Stomach (tissue), 9 donors: ENCODE results near the gene ZPR1. TPM values are rescaled to one million over a fixed set of nuclear protein-coding genes. Genes with fewer than 3 reads are reported as not detected.

Source experiments
- DNase-seq, 2 donors: peaks; one replicate each; pipeline versions ENCODE4 v3.0.0 to v3.0.0-alpha.2; 2013 to 2019
- H3K27ac ChIP-seq, 5 donors: fragments of 200-600 bp in 4 of 5; sonication (generic) in 4 of 5; one replicate each; pipeline ENCODE4 v1.5.1; 2013 to 2019; ENCODE audit warnings: mild to moderate bottlenecking in 1 of 5, moderate library complexity in 1 of 5
- H3K27me3 ChIP-seq, 3 donors: fragments of 200-600 bp; sonication (generic); one replicate each; pipeline ENCODE4 v1.5.1; 2017 to 2019; ENCODE audit warnings: mixed run types in 1 of 3
- H3K36me3 ChIP-seq, 4 donors: fragments of 200-600 bp; sonication (generic); 1 replicate in 3 of 4; 2 replicates in 1 of 4; pipeline ENCODE4 v1.5.1; 2016 to 2019
- H3K4me1 ChIP-seq, 4 donors: fragments of 200-600 bp; sonication (generic); one replicate each; pipeline ENCODE4 v1.5.1; 2016 to 2019
- H3K4me3 ChIP-seq, 4 donors: fragments of 200-600 bp; sonication (generic) in 3 of 4; one replicate each; pipeline ENCODE4 v1.5.1; 2016 to 2019; ENCODE audit warnings: mild to moderate bottlenecking in 1 of 4
- H3K9me3 ChIP-seq, 4 donors: fragments of 200-600 bp; sonication (generic); one replicate each; pipeline ENCODE4 v1.5.1; 2016 to 2019
- CTCF ChIP-seq, 7 experiments: fragments of 450-650 bp in 4 of 7; fragments of 200-600 bp in 3 of 7; sonication (generic) in 3 of 7; IDR thresholded peaks; one replicate each; pipeline ENCODE4 v1.5.1; 2016 to 2019; ENCODE audit warnings: antibody characterized with exemption in 7 of 7, control low read depth in 2 of 7, mild to moderate bottlenecking in 1 of 7
- EP300 ChIP-seq: sonication (generic); formaldehyde crosslinking; IDR thresholded peaks from one replicate; pipeline ENCODE4 v1.6.1; 2017; ENCODE audit warnings: antibody characterized with exemption
- POLR2A ChIP-seq, 4 donors: fragments of 450-650 bp; IDR thresholded peaks; one replicate each; pipeline ENCODE4 v1.6.1; 2016; ENCODE audit warnings: antibody characterized with exemption in 4 of 4, control low read depth in 2 of 4, mild to moderate bottlenecking in 1 of 4, moderate library complexity in 1 of 4
- POLR2AphosphoS5 ChIP-seq, 3 donors: sonication (generic); formaldehyde crosslinking; IDR thresholded peaks; one replicate each; pipeline ENCODE4 v1.6.1; 2016; ENCODE audit warnings: antibody characterized with exemption in 3 of 3
- WGBS, 5 donors: extraction: QIAGEN DNeasy Blood & Tissue Kit in 3 of 5; methylation state at CpG; one replicate each; pipeline versions ENCODE4 v1.1.5 to v1.1.7; 2013 to 2018; 5-methylcytosine and 5-hydroxymethylcytosine counted together
- intact Hi-C: fragments of 100-400 bp; cut with DNase I; formaldehyde crosslinking; loops from one replicate; pipeline ENCODE4 v1.15.1; 2023; ENCODE audit warnings: low total_unique reads
- polyA plus RNA-seq, 3 donors: library from polyadenylated mRNA; stranded (reverse); fragments of 200-250 nt; gene quantifications; one replicate each; pipeline ENCODE4 v1.2.3, GENCODE V29; 2013
- total RNA-seq, 5 donors: library from RNA; depleted of rRNA; stranded (reverse); fragments of >200 nt; gene quantifications; one replicate each; pipeline versions ENCODE4 v1.1.0 to v1.2.3, GENCODE V29; 2014 to 2016
- donor health status: healthy with polysubstance abuse.
- donor health status: Bipolar disorder and iron deficiency.
- donor health status: healthy.

ZPR1 gene
- total and polyA plus RNA-seq, 8 donors, result 17.8 to 54.9 (median 25.1) TPM

- WGBS, 5 donors, result 72 to 100% (median 89%) methylated on average over 1 of the region's 1 CpG
- Histone ChIP-seq H3K4me1 (peaks cover 2 to 26% (median 9%) of the 10 kb centered on the region in 4 donors), H3K27ac (no peak overlapping the region), H3K36me3 (no peaks in the 10 kb centered on the region), H3K27me3 (no peaks in the 10 kb centered on the region), H3K9me3 (no peaks in the 10 kb centered on the region), H3K4me3 (no peak overlapping the region)
- DNase-seq, result no peak
- intact Hi-C loops, result loop anchor here (10.0 kb wide), 1 partner anchor 308 kb away; no protein-coding TSS in a partner anchor
- TF ChIP-seq EP300, result no peak
- no peak for TF ChIP-seq CTCF (IDR thresholded peaks at IDR 0.05)
Observed at GRCh38 chr11:116796548-116796947, 8.7 kb upstream of the ZPR1 start.

- intact Hi-C loops, result loop anchor here (10.0 kb wide), 1 partner anchor 310 kb away; no protein-coding TSS in a partner anchor
- no peaks in the 10 kb centered on the region for H3K36me3 ChIP-seq
- no peaks in the 10 kb centered on the region for H3K9me3 ChIP-seq
- no peak overlapping the region for H3K4me3 ChIP-seq
- peaks cover 6 to 34% (median 17%) of the 10 kb centered on the region in 4 donors for H3K4me1 ChIP-seq
- DNase-seq, result no peak
- H3K27me3 ChIP-seq, result no peaks in the 10 kb centered on the region
- no peak for TF ChIP-seq EP300
- no peak overlapping the region for H3K27ac ChIP-seq
- 80 to 96% (median 87%) methylated on average over 2 of the region's 2 CpGs for WGBS, 5 donors
Observed at GRCh38 chr11:116794851-116795250, 7.0 kb upstream of the ZPR1 start.

- 88 to 100% (median 97%) methylated on average over 1 of the region's 1 CpG for WGBS, 5 donors
- TF ChIP-seq POLR2AphosphoS5 (IDR thresholded peaks at IDR 0.05), result no peak
- no peak for TF ChIP-seq EP300
- no peak for TF ChIP-seq POLR2A (IDR thresholded peaks at IDR 0.05)
- TF ChIP-seq CTCF (IDR thresholded peaks at IDR 0.05), result no peak
- intact Hi-C loops, result loop anchor here (10.0 kb wide), 1 partner anchor 311 kb away; no protein-coding TSS in a partner anchor
- Histone ChIP-seq H3K4me1 (peaks cover 6 to 34% (median 18%) of the 10 kb centered on the region in 4 donors), H3K27me3 (no peaks in the 10 kb centered on the region), H3K36me3 (no peaks in the 10 kb centered on the region), H3K9me3 (no peaks in the 10 kb centered on the region), H3K27ac (no peak overlapping the region), H3K4me3 (no peak overlapping the region)
- peak in 1 of 2 donors; percentile 16 for DNase-seq
Observed at GRCh38 chr11:116793772-116794097, 5.9 kb upstream of the ZPR1 start.

GRCh38 chr11:116792869-116793771, 5.3 kb upstream of the ZPR1 start:
- 74 to 86% (median 75%) methylated on average over 8 of the region's 8 CpGs for WGBS, 5 donors
- Histone ChIP-seq H3K4me1 (peaks cover 6 to 33% (median 22%) of the 10 kb centered on the region in 4 donors), H3K4me3 (no peak overlapping the region), H3K9me3 (no peaks in the 10 kb centered on the region), H3K27ac (no peak overlapping the region), H3K36me3 (no peaks in the 10 kb centered on the region), H3K27me3 (no peaks in the 10 kb centered on the region)
- TF ChIP-seq POLR2AphosphoS5 (IDR thresholded peaks at IDR 0.05) (no peak), EP300 (no peak), POLR2A (IDR thresholded peaks at IDR 0.05) (no peak), CTCF (IDR thresholded peaks at IDR 0.05) (no peak)
- DNase-seq, result no peak
- intact Hi-C loops, result loop anchor here (10.0 kb wide), 1 partner anchor 312 kb away; no protein-coding TSS in a partner anchor
